ENCODE data around the gene SHC2. TPM values are rescaled to one million over a fixed set of nuclear protein-coding genes. Genes with fewer than 3 reads are reported as not detected.

The SHC2 gene
- total RNA-seq, 2 experiments from 2014 or later: 0.36 to 0.42 TPM

DNA sequence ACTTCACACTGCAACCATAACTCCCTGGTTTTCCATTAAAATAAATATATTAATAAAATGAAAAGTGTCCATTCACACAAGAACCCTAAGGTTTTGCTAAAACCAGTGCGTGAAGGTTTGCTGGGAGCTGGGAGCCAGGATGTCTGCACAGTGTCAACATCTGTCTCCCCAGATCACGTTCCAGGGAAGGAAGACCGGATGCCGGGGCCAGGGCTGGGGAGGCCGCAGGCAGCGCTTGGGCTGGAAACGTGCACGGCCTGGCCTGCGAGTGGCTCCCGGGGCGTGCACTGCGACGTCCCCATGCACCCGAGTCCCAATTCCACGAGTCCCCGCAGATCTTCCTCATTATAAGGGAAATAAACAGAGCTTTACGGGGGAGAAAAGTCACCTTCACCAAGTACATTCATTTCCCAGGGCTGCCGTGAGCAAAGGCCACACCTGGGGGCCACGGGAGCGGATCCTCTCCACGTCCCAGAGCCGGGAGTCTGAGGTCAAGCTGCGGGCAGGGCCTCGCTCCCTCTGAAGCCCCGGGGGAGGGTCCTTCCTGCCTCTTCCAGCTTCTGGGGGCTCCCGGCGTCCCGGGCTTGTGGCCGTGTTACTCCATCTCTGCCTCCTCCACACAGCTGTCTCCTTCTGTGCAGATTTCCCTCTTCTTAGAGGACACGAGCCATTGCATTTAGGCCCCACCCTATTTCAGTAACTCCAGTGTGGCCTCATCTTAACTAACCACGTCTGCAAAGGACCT is 12.8 kb downstream of the SHC2 start:
- CTCF ChIA-PET: no interaction called here
- POLR2A ChIA-PET: no interaction called here
- H3K36me3 Mint-ChIP-seq (ENCODE audit: low read depth): no peaks in the 10 kb centered on the region
- intact Hi-C loops (cut with DNase I, micrococcal nuclease): no loop called here
- no peak overlapping the region for H3K4me3 ChIP-seq (ENCODE audit: low read length)
- H3K4me1 Mint-ChIP-seq (ENCODE audit: low read depth): no peaks in the 10 kb centered on the region
- no peak for DNase-seq
- H3K9me3 ChIP-seq (ENCODE audit: control insufficient read depth in 1 of 2, insufficient read depth in 1 of 2, low read length in 2 of 2): peaks cover 0 to 27% of the 10 kb centered on the region in 2 experiments
- no peaks in the 10 kb centered on the region for H3K9me3 Mint-ChIP-seq
- H3K4me3 Mint-ChIP-seq: no peak overlapping the region
- no peak overlapping the region for H3K27ac ChIP-seq (ENCODE audit: low read depth in 1 of 2, low read length in 2 of 2)
- TF ChIP-seq, protein P1, sequence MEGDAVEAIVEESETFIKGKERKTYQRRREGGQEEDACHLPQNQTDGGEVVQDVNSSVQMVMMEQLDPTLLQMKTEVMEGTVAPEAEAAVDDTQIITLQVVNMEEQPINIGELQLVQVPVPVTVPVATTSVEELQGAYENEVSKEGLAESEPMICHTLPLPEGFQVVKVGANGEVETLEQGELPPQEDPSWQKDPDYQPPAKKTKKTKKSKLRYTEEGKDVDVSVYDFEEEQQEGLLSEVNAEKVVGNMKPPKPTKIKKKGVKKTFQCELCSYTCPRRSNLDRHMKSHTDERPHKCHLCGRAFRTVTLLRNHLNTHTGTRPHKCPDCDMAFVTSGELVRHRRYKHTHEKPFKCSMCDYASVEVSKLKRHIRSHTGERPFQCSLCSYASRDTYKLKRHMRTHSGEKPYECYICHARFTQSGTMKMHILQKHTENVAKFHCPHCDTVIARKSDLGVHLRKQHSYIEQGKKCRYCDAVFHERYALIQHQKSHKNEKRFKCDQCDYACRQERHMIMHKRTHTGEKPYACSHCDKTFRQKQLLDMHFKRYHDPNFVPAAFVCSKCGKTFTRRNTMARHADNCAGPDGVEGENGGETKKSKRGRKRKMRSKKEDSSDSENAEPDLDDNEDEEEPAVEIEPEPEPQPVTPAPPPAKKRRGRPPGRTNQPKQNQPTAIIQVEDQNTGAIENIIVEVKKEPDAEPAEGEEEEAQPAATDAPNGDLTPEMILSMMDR (IDR thresholded peaks at IDR 0.05): no peak
- no peaks in the 10 kb centered on the region for H3K4me1 ChIP-seq (ENCODE audit: insufficient read depth, low read length)
- H3K27me3 Mint-ChIP-seq: peaks cover 3% of the 10 kb centered on the region
- no peak for ATAC-seq (ENCODE audit: poor library complexity)
- no peak overlapping the region for H3K27ac Mint-ChIP-seq
- H3K27me3 ChIP-seq (ENCODE audit: control insufficient read depth in 1 of 2, insufficient read depth in 2 of 2, low read length in 2 of 2): no peaks in the 10 kb centered on the region
- no peaks in the 10 kb centered on the region for H3K36me3 ChIP-seq (ENCODE audit: insufficient read depth, low read length)

DNA sequence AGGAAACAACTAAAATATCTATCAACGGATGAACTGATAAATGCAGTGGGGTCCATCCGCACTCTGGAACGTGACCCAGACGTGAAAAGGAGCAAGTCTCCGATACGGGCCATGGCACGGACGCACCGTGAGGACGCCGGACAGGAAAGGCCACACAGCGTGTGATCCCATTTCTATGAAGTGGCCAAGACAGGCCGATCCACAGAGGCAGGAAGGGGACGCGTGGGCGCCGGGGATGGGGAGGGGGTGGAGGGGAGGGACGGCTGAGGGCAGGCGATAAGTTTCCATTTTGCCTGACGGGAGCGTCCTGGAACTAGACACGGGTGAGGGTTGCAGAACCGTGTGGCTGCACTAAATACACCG is 13.8 kb downstream of the SHC2 start:
- Mint-ChIP-seq H3K27me3 (peaks cover 3% of the 10 kb centered on the region), H3K4me1 (ENCODE audit: low read depth) (no peaks in the 10 kb centered on the region), H3K27ac (no peak overlapping the region), H3K4me3 (no peak overlapping the region), H3K9me3 (no peaks in the 10 kb centered on the region), H3K36me3 (ENCODE audit: low read depth) (no peaks in the 10 kb centered on the region)
- TF ChIP-seq, protein P1 (IDR thresholded peaks at IDR 0.05): no peak
- intact Hi-C loops (cut with DNase I, micrococcal nuclease): no loop called here
- Histone ChIP-seq H3K27me3 (ENCODE audit: control insufficient read depth in 1 of 2, insufficient read depth in 2 of 2, low read length in 2 of 2) (no peaks in the 10 kb centered on the region), H3K4me3 (ENCODE audit: low read length) (no peak overlapping the region), H3K9me3 (ENCODE audit: control insufficient read depth in 1 of 2, insufficient read depth in 1 of 2, low read length in 2 of 2) (peaks cover 0 to 27% of the 10 kb centered on the region in 2 experiments), H3K27ac (ENCODE audit: low read depth in 1 of 2, low read length in 2 of 2) (no peak overlapping the region), H3K36me3 (ENCODE audit: insufficient read depth, low read length) (no peaks in the 10 kb centered on the region), H3K4me1 (ENCODE audit: insufficient read depth, low read length) (no peaks in the 10 kb centered on the region)
- ATAC-seq (ENCODE audit: poor library complexity) (no peak), DNase-seq (no peak)
- POLR2A ChIA-PET: no interaction called here
- CTCF ChIA-PET: no interaction called here

DNA sequence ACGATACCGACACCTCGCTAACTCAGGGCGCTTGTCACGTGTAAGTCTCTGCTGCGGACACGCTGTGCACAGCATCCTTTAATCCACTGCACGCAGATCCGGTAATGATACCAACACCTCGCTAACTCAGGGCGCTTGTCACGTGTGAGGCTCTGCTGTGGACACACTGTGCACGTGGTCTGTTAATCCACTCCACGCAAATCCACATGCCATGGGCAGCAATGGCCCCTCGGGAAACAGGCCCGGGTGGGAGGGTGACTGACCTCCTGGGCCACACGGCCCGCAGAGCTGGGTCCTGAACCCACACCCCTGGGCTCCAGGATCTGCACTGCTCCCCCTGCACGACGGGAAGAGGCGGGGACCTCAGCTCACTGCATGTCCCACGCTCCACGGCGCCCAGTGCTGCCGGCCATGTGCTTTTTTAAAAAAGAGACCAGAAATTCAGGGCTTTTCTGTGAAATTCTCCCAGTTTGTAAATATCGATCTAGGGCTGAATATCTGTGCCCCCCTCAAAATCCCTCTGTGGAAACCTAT is 16.1 kb downstream of the SHC2 start:
- TF ChIP-seq, protein P1 (IDR thresholded peaks at IDR 0.05): no peak
- no peak overlapping the region for H3K27ac Mint-ChIP-seq
- ChIA-PET CTCF (no interaction called here), POLR2A (no interaction called here)
- Histone ChIP-seq H3K4me3 (ENCODE audit: low read length) (no peak overlapping the region), H3K27me3 (ENCODE audit: control insufficient read depth in 1 of 2, insufficient read depth in 2 of 2, low read length in 2 of 2) (peaks cover 11 to 13% of the 10 kb centered on the region in 2 experiments), H3K36me3 (ENCODE audit: insufficient read depth, low read length) (no peaks in the 10 kb centered on the region), H3K27ac (ENCODE audit: low read depth in 1 of 2, low read length in 2 of 2) (no peak overlapping the region), H3K4me1 (ENCODE audit: insufficient read depth, low read length) (no peaks in the 10 kb centered on the region), H3K9me3 (ENCODE audit: control insufficient read depth in 1 of 2, insufficient read depth in 1 of 2, low read length in 2 of 2) (peaks cover 0 to 23% of the 10 kb centered on the region in 2 experiments)
- DNase-seq: no peak
- no peaks in the 10 kb centered on the region for H3K9me3 Mint-ChIP-seq
- peaks cover 20% of the 10 kb centered on the region for H3K27me3 Mint-ChIP-seq
- H3K4me3 Mint-ChIP-seq: no peak overlapping the region
- no peaks in the 10 kb centered on the region for H3K36me3 Mint-ChIP-seq (ENCODE audit: low read depth)
- ATAC-seq (ENCODE audit: poor library complexity): no peak
- intact Hi-C loops (cut with DNase I, micrococcal nuclease): no loop called here
- no peaks in the 10 kb centered on the region for H3K4me1 Mint-ChIP-seq (ENCODE audit: low read depth)

All from CD4-positive, alpha-beta T cell (primary cell).